K562 (cell line): ENCODE results near the gene FFAR1. TPM values are rescaled to one million over a fixed set of nuclear protein-coding genes. Genes with fewer than 3 reads are reported as not detected.

ENCODE experiments used
- ATAC-seq: fragments of 200-7000 bp; cut with Tn5 transposase; 3 replicates; pipeline ENCODE4 v1.9.1; 2020; ENCODE audit warnings: moderate library complexity
- BruUV-seq: library from RNA; stranded (reverse); fragments of 400-500 nt; replicated peaks from 2 replicates; lab custom pipeline; 2021; lab: Mats Ljungman, UMichigan
- CTCF ChIA-PET: fragments of 300-600 bp; formaldehyde crosslinking; extraction: SDS; loops from one replicate; lab custom pipeline; 2021; ENCODE audit warnings: low intra/inter-chr PET ratio; lab: Yijun Ruan, JAX
- POLR2A ChIA-PET: fragments of 300-600, 350-650 bp; sonication (Branson Sonifier 250); formaldehyde crosslinking; extraction: SDS; loops from one replicate; lab custom pipeline; 2021; ENCODE audit warnings: antibody characterized with exemption, inconsistent platforms; lab: Yijun Ruan, JAX
- DNase-seq, 4 experiments: peaks; one replicate each; pipeline versions ENCODE4 v3.0.0 to v3.0.0-alpha.2; 2011 to 2018; ENCODE audit warnings: low spot score in 3 of 4, mixed read lengths in 3 of 4; ENCODE audit errors: extremely low read depth in 1 of 4
- FAIRE-seq: peaks from 2 replicates; lab custom pipeline; 2011; peaks lifted over from hg19 to GRCh38; lab: Jason Lieb, UNC
- H2AFZ ChIP-seq: 2 replicates; pipeline ENCODE4 v1.6.0; 2011; ENCODE audit warnings: low read depth, low read length, control low read depth, inconsistent platforms
- H3K27ac ChIP-seq: fragments of 200-600 bp; 3 replicates; pipeline ENCODE4 v1.8.0; 2011; ENCODE audit warnings: low read depth, mild to moderate bottlenecking, control low read depth, inconsistent platforms, low read length, moderate library complexity, mixed read lengths; ENCODE audit errors: extremely low read depth
- H3K27me3 ChIP-seq, 2 experiments: fragments of 300-600 bp in 1 of 2; 2 replicates in 1 of 2; 3 replicates in 1 of 2; pipeline versions ENCODE4 v1.6.0 to v1.8.0; 2011; ENCODE audit warnings: inconsistent platforms in 2 of 2, low read length in 2 of 2, mild to moderate bottlenecking in 1 of 2, mixed read lengths in 1 of 2, moderate library complexity in 1 of 2; ENCODE audit not compliant: control insufficient read depth in 2 of 2, insufficient read depth in 2 of 2
- H3K36me3 ChIP-seq: fragments of 300-600 bp; 3 replicates; pipeline ENCODE4 v1.8.0; 2011; ENCODE audit warnings: mild to moderate bottlenecking, low read length, inconsistent platforms; ENCODE audit not compliant: control insufficient read depth, insufficient read depth
- H3K4me1 ChIP-seq, 2 experiments: fragments of 200-600 bp in 1 of 2; replicated peaks in 1 of 2; 2 replicates in 1 of 2; 3 replicates in 1 of 2; pipeline versions ENCODE4 v1.5.1 to v1.8.0; 2011; ENCODE audit warnings: inconsistent platforms in 2 of 2, low read length in 2 of 2, mild to moderate bottlenecking in 1 of 2, mixed read lengths in 1 of 2, moderate library complexity in 1 of 2; ENCODE audit not compliant: control insufficient read depth in 2 of 2, insufficient read depth in 2 of 2
- H3K4me2 ChIP-seq: 2 replicates; pipeline ENCODE4 v1.6.1; 2011; ENCODE audit warnings: low read length, control low read depth, inconsistent platforms, mixed read lengths; ENCODE audit not compliant: insufficient read depth
- H3K4me3 ChIP-seq: fragments of 200-600 bp; sonication (generic), shearing (Covaris generic); 2 replicates; pipeline ENCODE4 v1.5.1; 2016; ENCODE audit warnings: control low read depth, inconsistent platforms
- H3K79me2 ChIP-seq: fragments of 200-600 bp; 3 replicates; pipeline ENCODE4 v1.8.0; 2011; ENCODE audit warnings: low read length, inconsistent platforms; ENCODE audit not compliant: control insufficient read depth, insufficient read depth
- H3K9ac ChIP-seq, 2 experiments: 2 replicates each; pipeline versions ENCODE4 v1.6.0 to v1.6.1; 2011; ENCODE audit warnings: low read depth in 2 of 2, low read length in 2 of 2, control low read depth in 1 of 2, inconsistent platforms in 1 of 2, mild to moderate bottlenecking in 1 of 2, mixed read lengths in 1 of 2; ENCODE audit not compliant: insufficient read depth in 1 of 2
- H3K9me1 ChIP-seq: one replicate; pipeline ENCODE4 v1.6.0; 2011; ENCODE audit warnings: inconsistent platforms, mild to moderate bottlenecking, low read length, moderate library complexity; ENCODE audit not compliant: control insufficient read depth, insufficient read depth
- H3K9me3 ChIP-seq: replicated peaks from 2 replicates; pipeline ENCODE4 v1.5.1; 2011; ENCODE audit warnings: low read depth, low read length, inconsistent platforms; ENCODE audit not compliant: control insufficient read depth, insufficient read depth
- H4K20me1 ChIP-seq: replicated peaks from 2 replicates; pipeline ENCODE4 v1.6.1; 2011; ENCODE audit warnings: low read length, inconsistent platforms, mixed read lengths; ENCODE audit not compliant: control insufficient read depth, insufficient read depth
- C11orf30 ChIP-seq: fragments of 450-650 bp; IDR thresholded peaks from 2 replicates; pipeline ENCODE4 v1.6.1; 2016; ENCODE audit warnings: low read depth, mild to moderate bottlenecking
- NFIX ChIP-seq: fragments of 250-450 bp; sonication (Bioruptor Pico); IDR thresholded peaks from 2 replicates; pipeline ENCODE4 v1.4.0; 2020; ENCODE audit warnings: low read depth, mild to moderate bottlenecking, moderate library complexity
- NUFIP1 ChIP-seq: fragments of 450-650 bp; IDR thresholded peaks from 2 replicates; pipeline ENCODE4 v1.6.1; 2018; ENCODE audit not compliant: partially characterized antibody
- SUPT5H ChIP-seq: fragments of 450-650 bp; IDR thresholded peaks from 2 replicates; pipeline ENCODE4 v1.6.1; 2016
- ZNF324 ChIP-seq: fragments of 250-450 bp; sonication (Bioruptor Pico); IDR thresholded peaks from 2 replicates; pipeline ENCODE4 v1.4.0; 2020; ENCODE audit warnings: mild to moderate bottlenecking
- ZNF696 ChIP-seq: fragments of 250-450 bp; sonication (Bioruptor Pico); conservative IDR thresholded peaks from 2 replicates; pipeline ENCODE4 v1.4.0; 2020; ENCODE audit warnings: mild to moderate bottlenecking, moderate library complexity
- WGBS: fragments of 100-300 bp; shearing (Covaris generic); methylation state at CpG from one replicate; pipeline ENCODE4 v1.1.6; 2016; ENCODE audit warnings: low coverage, mixed read lengths; ENCODE audit not compliant: insufficient coverage; ENCODE audit errors: missing lambda C conversion rate; 5-methylcytosine and 5-hydroxymethylcytosine counted together
- in situ Hi-C: fragments of 300-500 bp; cut with MboI; formaldehyde crosslinking; loops from 4 replicates; pipeline ENCODE4 v1.15.0; 2018; ENCODE audit warnings: inconsistent platforms, mixed read lengths
- intact Hi-C: fragments of 100-400 bp; cut with micrococcal nuclease; formaldehyde crosslinking; loops from 2 replicates; pipeline ENCODE4 v1.14.2; 2022
- polyA plus RNA-seq, 8 experiments: library from polyadenylated mRNA; depleted of rRNA in 4 of 8; stranded (reverse) in 5 of 8; unstranded in 3 of 8; fragments of >200 nt; fragmentation: Nextera tagmentation in 2 of 8; fragmentation: Illumina TruSeq in 1 of 8; extraction: Ambion mirVana in 2 of 8; extraction: Trizol in 1 of 8; gene quantifications; 2 replicates each; pipeline versions ENCODE4 v1.2.1 to v1.2.3, GENCODE V29; 2011 to 2014; ENCODE audit warnings: inconsistent platforms in 1 of 8, missing spikeins in 1 of 8
- total RNA-seq, 7 experiments: library from RNA; depleted of rRNA in 6 of 7; stranded (reverse); fragments of >200 nt in 6 of 7; fragmentation: Illumina TruSeq in 2 of 7; extraction: Trizol in 2 of 7; gene quantifications; 2 replicates each; pipeline versions ENCODE4 v1.2.1 to v1.2.3, GENCODE V29; 2011 to 2021; ENCODE audit warnings: low replicate concordance in 1 of 7
- TF ChIP-seq, protein P1 (sequence below): fragments of 200-800 bp; sonication (Bioruptor generic); IDR thresholded peaks from 2 replicates; pipeline ENCODE4 v1.6.1; 2017; ENCODE audit warnings: missing genetic modification characterization, missing compliant biosample characterization
- TF ChIP-seq, protein P2 (sequence below): IDR thresholded peaks from 2 replicates; pipeline ENCODE4 v1.6.1; 2012; ENCODE audit warnings: low read depth, low read length, improper control_type of control experiment, borderline replicate concordance

The FFAR1 gene
- total and polyA plus RNA-seq, 9 of the 15 experiments (the other 6 are each of a cell fraction or from before 2014, with no cell fraction given): not detected

GRCh38 chr19:35342430-35342829 lies 5.3 kb upstream of the FFAR1 start (continued):
- TF ChIP-seq, protein P1, sequence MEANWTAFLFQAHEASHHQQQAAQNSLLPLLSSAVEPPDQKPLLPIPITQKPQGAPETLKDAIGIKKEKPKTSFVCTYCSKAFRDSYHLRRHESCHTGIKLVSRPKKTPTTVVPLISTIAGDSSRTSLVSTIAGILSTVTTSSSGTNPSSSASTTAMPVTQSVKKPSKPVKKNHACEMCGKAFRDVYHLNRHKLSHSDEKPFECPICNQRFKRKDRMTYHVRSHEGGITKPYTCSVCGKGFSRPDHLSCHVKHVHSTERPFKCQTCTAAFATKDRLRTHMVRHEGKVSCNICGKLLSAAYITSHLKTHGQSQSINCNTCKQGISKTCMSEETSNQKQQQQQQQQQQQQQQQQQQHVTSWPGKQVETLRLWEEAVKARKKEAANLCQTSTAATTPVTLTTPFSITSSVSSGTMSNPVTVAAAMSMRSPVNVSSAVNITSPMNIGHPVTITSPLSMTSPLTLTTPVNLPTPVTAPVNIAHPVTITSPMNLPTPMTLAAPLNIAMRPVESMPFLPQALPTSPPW (CRISPR knock-in tag): no peak

- no peaks in the 10 kb centered on the region for H3K36me3 ChIP-seq
- 22% methylated on average over 17 of the region's 17 CpGs for WGBS
- in situ Hi-C loops (no loop called here), intact Hi-C loops (no loop called here)
- no peak overlapping the region for H3K27ac ChIP-seq
- H4K20me1 ChIP-seq: no peaks in the 10 kb centered on the region
- H3K9me1 ChIP-seq: no peaks in the 10 kb centered on the region
- peak in 1 of 4 experiments; percentile 7 for DNase-seq
- H3K79me2 ChIP-seq: no peaks in the 10 kb centered on the region
- CTCF ChIA-PET: no interaction called here
- no peak overlapping the region for H3K4me2 ChIP-seq
- no peak for FAIRE-seq
- POLR2A ChIA-PET: interaction anchor here (0.5 to 0.7 kb wide), 4 partner anchors 27 to 401 kb away, joined by 3 read pairs; partner anchors contain the start of genes PSENEN and U2AF1L4
- no peak overlapping the region; a peak in 1 of 4 replicates for H3K9ac ChIP-seq
- H3K4me1 ChIP-seq: peaks cover 7 to 24% of the 10 kb centered on the region in 2 experiments; a peak in 3 of 5 replicates
- no peak overlapping the region for H2AFZ ChIP-seq
- H3K27me3 ChIP-seq: 0 out of 5 replicates have a peak, but pooled peaks cover 0 to 3% of the 10 kb centered on the region in 2 experiments
- H3K4me3 ChIP-seq: no peak overlapping the region
- H3K9me3 ChIP-seq: no peaks in the 10 kb centered on the region
- ATAC-seq: no peak
- no TSS peak for BruUV-seq
- TF ChIP-seq NUFIP1 (no peak), NFIX (CRISPR knock-in tag) (no peak), SUPT5H (no peak), C11orf30 (no peak), ZNF696 (CRISPR knock-in tag) (no peak), ZNF324 (CRISPR knock-in tag) (no peak)
- TF ChIP-seq, protein P2, sequence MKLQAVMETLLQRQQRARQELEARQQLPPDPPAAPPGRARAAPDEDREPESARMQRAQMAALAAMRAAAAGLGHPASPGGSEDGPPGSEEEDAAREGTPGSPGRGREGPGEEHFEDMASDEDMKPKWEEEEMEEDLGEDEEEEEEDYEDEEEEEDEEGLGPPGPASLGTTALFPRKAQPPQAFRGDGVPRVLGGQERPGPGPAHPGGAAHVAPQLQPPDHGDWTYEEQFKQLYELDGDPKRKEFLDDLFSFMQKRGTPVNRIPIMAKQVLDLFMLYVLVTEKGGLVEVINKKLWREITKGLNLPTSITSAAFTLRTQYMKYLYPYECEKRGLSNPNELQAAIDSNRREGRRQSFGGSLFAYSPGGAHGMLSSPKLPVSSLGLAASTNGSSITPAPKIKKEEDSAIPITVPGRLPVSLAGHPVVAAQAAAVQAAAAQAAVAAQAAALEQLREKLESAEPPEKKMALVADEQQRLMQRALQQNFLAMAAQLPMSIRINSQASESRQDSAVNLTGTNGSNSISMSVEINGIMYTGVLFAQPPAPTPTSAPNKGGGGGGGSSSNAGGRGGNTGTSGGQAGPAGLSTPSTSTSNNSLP: no peak
Measured at GRCh38 chr19:35344511-35345031, 3.1 kb upstream of the FFAR1 start.
